ENCODE results near the gene PKP4. TPM values are rescaled to one million over a fixed set of nuclear protein-coding genes. Genes with fewer than 3 reads are reported as not detected.

PKP4 gene
- total RNA-seq, 1 donor from 2014 or later: 83.9 TPM

DNA sequence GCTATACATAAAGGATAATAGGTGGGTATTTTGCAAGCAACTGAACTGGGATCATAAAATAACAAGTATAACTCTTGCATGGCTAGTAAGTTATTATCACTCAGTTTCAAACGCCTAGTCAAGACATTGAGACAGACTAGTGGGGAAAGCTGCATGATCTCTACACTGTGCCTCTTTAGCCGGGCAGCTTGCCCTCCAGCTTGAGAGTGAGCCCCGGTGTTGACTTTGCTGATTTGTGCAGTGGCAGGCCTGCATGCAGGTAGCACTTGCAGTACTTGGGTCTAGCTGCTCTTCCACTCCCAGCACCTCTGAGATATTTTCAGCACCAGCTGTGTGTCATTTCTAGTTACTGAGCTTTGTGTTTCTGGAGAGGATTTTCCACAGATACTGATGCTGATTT is 219.5 kb downstream of the PKP4 start:
- Mint-ChIP-seq H3K36me3 (peaks cover 37% of the 10 kb centered on the region), H3K9me3 (no peaks in the 10 kb centered on the region), H3K27me3 (ENCODE audit: insufficient read depth, low read depth) (no peaks in the 10 kb centered on the region), H3K27ac (no peak overlapping the region), H3K4me3 (no peak overlapping the region), H3K4me1 (peaks cover 2% of the 10 kb centered on the region)
- Histone ChIP-seq H3K4me3 (no peak overlapping the region), H3K36me3 (peaks cover 11% of the 10 kb centered on the region), H3F3A (ENCODE audit: low read depth) (no peaks in the 10 kb centered on the region), H3K79me2 (ENCODE audit: low read depth) (no peaks in the 10 kb centered on the region), H3K9ac (no peak overlapping the region), H3K9me3 (ENCODE audit: low read depth) (no peaks in the 10 kb centered on the region), H3K27me3 (no peaks in the 10 kb centered on the region), H2AFZ (replicated peaks) (no peak overlapping the region), H3K4me2 (no peak overlapping the region), H4K20me1 (ENCODE audit: low read depth) (no peaks in the 10 kb centered on the region), H3K27ac (no peak overlapping the region), H3K4me1 (no peaks in the 10 kb centered on the region)
- TF ChIP-seq EZH2phosphoT487 (IDR thresholded peaks at IDR 0.05) (no peak), EZH2 (IDR thresholded peaks at IDR 0.05) (no peak)
- TF ChIP-seq, protein P1, sequence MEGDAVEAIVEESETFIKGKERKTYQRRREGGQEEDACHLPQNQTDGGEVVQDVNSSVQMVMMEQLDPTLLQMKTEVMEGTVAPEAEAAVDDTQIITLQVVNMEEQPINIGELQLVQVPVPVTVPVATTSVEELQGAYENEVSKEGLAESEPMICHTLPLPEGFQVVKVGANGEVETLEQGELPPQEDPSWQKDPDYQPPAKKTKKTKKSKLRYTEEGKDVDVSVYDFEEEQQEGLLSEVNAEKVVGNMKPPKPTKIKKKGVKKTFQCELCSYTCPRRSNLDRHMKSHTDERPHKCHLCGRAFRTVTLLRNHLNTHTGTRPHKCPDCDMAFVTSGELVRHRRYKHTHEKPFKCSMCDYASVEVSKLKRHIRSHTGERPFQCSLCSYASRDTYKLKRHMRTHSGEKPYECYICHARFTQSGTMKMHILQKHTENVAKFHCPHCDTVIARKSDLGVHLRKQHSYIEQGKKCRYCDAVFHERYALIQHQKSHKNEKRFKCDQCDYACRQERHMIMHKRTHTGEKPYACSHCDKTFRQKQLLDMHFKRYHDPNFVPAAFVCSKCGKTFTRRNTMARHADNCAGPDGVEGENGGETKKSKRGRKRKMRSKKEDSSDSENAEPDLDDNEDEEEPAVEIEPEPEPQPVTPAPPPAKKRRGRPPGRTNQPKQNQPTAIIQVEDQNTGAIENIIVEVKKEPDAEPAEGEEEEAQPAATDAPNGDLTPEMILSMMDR (IDR thresholded peaks at IDR 0.05): no peak
- no peak for DNase-seq (ENCODE audit: low spot score)

- H3K36me3 Mint-ChIP-seq: peaks cover 34% of the 10 kb centered on the region
- peaks cover 2% of the 10 kb centered on the region for H3K4me1 Mint-ChIP-seq
- no peak for DNase-seq (ENCODE audit: low spot score)
- Histone ChIP-seq H3K27ac (no peak overlapping the region), H3K9me3 (ENCODE audit: low read depth) (no peaks in the 10 kb centered on the region), H3K36me3 (peaks cover 11% of the 10 kb centered on the region), H3K4me2 (no peak overlapping the region), H4K20me1 (ENCODE audit: low read depth) (no peaks in the 10 kb centered on the region), H3K4me1 (no peaks in the 10 kb centered on the region), H3K4me3 (no peak overlapping the region), H2AFZ (replicated peaks) (no peak overlapping the region), H3K27me3 (no peaks in the 10 kb centered on the region), H3K79me2 (ENCODE audit: low read depth) (no peaks in the 10 kb centered on the region), H3K9ac (no peak overlapping the region), H3F3A (ENCODE audit: low read depth) (no peaks in the 10 kb centered on the region)
- H3K27me3 Mint-ChIP-seq (ENCODE audit: insufficient read depth, low read depth): no peaks in the 10 kb centered on the region
- H3K4me3 Mint-ChIP-seq: no peak overlapping the region
- H3K9me3 Mint-ChIP-seq: no peaks in the 10 kb centered on the region
- no peak for TF ChIP-seq EZH2 (IDR thresholded peaks at IDR 0.05)
- TF ChIP-seq, protein P1 (IDR thresholded peaks at IDR 0.05): no peak
- TF ChIP-seq EZH2phosphoT487 (IDR thresholded peaks at IDR 0.05): no peak
- peak overlapping the region; percentile 25 for H3K27ac Mint-ChIP-seq
Observed at GRCh38 chr2:158676696-158677095, 219.9 kb downstream of the PKP4 start.

- Histone ChIP-seq H4K20me1 (ENCODE audit: low read depth) (no peaks in the 10 kb centered on the region), H2AFZ (replicated peaks) (no peak overlapping the region), H3K79me2 (ENCODE audit: low read depth) (no peaks in the 10 kb centered on the region), H3F3A (ENCODE audit: low read depth) (no peaks in the 10 kb centered on the region), H3K9ac (no peak overlapping the region), H3K4me3 (no peak overlapping the region), H3K27ac (no peak overlapping the region), H3K27me3 (no peaks in the 10 kb centered on the region), H3K4me1 (no peaks in the 10 kb centered on the region), H3K36me3 (peaks cover 11% of the 10 kb centered on the region), H3K9me3 (ENCODE audit: low read depth) (no peaks in the 10 kb centered on the region), H3K4me2 (no peak overlapping the region)
- no peak for TF ChIP-seq EZH2phosphoT487 (IDR thresholded peaks at IDR 0.05)
- H3K4me3 Mint-ChIP-seq: no peak overlapping the region
- H3K27ac Mint-ChIP-seq: no peak overlapping the region
- no peaks in the 10 kb centered on the region for H3K9me3 Mint-ChIP-seq
- no peak for DNase-seq (ENCODE audit: low spot score)
- no peaks in the 10 kb centered on the region for H3K27me3 Mint-ChIP-seq (ENCODE audit: insufficient read depth, low read depth)
- peaks cover 33% of the 10 kb centered on the region for H3K36me3 Mint-ChIP-seq
- peaks cover 2% of the 10 kb centered on the region for H3K4me1 Mint-ChIP-seq
Observed at GRCh38 chr2:158677542-158677941, 220.8 kb downstream of the PKP4 start.

DNA sequence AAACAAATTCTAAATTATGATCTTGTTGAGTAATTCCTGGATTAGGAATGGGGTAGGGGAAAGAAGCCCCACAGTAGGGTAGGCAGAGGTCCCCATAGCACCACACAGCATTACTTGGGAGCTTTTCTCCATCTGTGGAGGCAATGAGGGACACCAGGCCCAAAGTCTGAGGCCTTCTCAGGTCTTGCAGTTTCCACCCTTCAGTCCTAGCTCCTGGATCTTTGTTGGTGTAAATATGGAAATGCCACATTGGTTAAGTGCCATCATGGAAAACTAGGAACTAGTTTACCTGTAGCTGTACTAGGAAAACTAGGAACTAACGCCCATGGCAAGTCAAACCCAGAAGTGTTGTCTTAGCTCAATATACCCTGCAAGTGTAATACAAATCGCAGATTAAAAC is 225.1 kb downstream of the PKP4 start:
- Histone ChIP-seq H3K27ac (no peak overlapping the region), H3K4me1 (no peaks in the 10 kb centered on the region), H3F3A (ENCODE audit: low read depth) (no peaks in the 10 kb centered on the region), H3K9ac (no peak overlapping the region), H4K20me1 (ENCODE audit: low read depth) (no peaks in the 10 kb centered on the region), H3K4me2 (no peak overlapping the region), H3K9me3 (ENCODE audit: low read depth) (no peaks in the 10 kb centered on the region), H3K27me3 (no peaks in the 10 kb centered on the region), H3K36me3 (peaks cover 3% of the 10 kb centered on the region), H3K79me2 (ENCODE audit: low read depth) (no peaks in the 10 kb centered on the region), H2AFZ (replicated peaks) (no peak overlapping the region), H3K4me3 (no peak overlapping the region)
- Mint-ChIP-seq H3K9me3 (no peaks in the 10 kb centered on the region), H3K27me3 (ENCODE audit: insufficient read depth, low read depth) (no peaks in the 10 kb centered on the region), H3K4me3 (no peak overlapping the region), H3K4me1 (peaks cover 13% of the 10 kb centered on the region), H3K27ac (no peak overlapping the region), H3K36me3 (peaks cover 19% of the 10 kb centered on the region)
- DNase-seq (ENCODE audit: low spot score): no peak
- TF ChIP-seq EZH2 (IDR thresholded peaks at IDR 0.05) (no peak), EZH2phosphoT487 (IDR thresholded peaks at IDR 0.05) (no peak)
- TF ChIP-seq, protein P1 (IDR thresholded peaks at IDR 0.05): no peak
